ENCODE measurements around the gene PROSER2. TPM values are rescaled to one million over a fixed set of nuclear protein-coding genes. Genes with fewer than 3 reads are reported as not detected.

Gene PROSER2
- total and polyA plus RNA-seq, 2 donors (not counting 3 experiments of a cell fraction or from before 2014, with no cell fraction given) = 5.9 to 22.6 TPM

- intact Hi-C loops (cut with micrococcal nuclease) (no loop called here), dilution Hi-C loops (cut with MboI; ENCODE audit: extremely low pct_ligation_motif_present, low sequenced_read_pairs) (no loop called here)
- DNase-seq (ENCODE audit: low read depth, low spot score) (no peak), FAIRE-seq (no peak)
- Histone ChIP-seq H3K9me1 (replicated peaks; ENCODE audit: control insufficient read depth, extremely low read depth, insufficient read depth, low read length) (no peaks in the 10 kb centered on the region), H3K9me3 (replicated peaks; ENCODE audit: control insufficient read depth, insufficient read depth, low read length) (no peaks in the 10 kb centered on the region), H4K20me1 (replicated peaks; ENCODE audit: control insufficient read depth, extremely low read depth, insufficient read depth, low read length) (no peaks in the 10 kb centered on the region), H3K79me2 (ENCODE audit: control insufficient read depth, insufficient read depth, low read length) (no peaks in the 10 kb centered on the region), H3K27ac (ENCODE audit: insufficient read depth, low read depth, low read length) (no peak overlapping the region), H3K9ac (replicated peaks; ENCODE audit: extremely low read depth, insufficient read depth, low read length) (no peak overlapping the region), H3K4me2 (ENCODE audit: insufficient read depth, low read length) (no peak overlapping the region), H3K4me3 (replicated peaks in 1 of 3; ENCODE audit: insufficient read depth in 1 of 3, low read depth in 1 of 3, low read length in 3 of 3) (no peak overlapping the region), H3K27me3 (ENCODE audit: control insufficient read depth in 2 of 2, insufficient read depth in 2 of 2, low read length in 2 of 2) (peaks cover 2% of the 10 kb centered on the region in 2 experiments), H3K36me3 (ENCODE audit: control insufficient read depth in 2 of 2, extremely low read depth in 1 of 2, insufficient read depth in 2 of 2, low read length in 2 of 2) (no peaks in the 10 kb centered on the region), H3K4me1 (ENCODE audit: control insufficient read depth, extremely low read depth, insufficient read depth, low read length) (no peaks in the 10 kb centered on the region), H2AFZ (ENCODE audit: low read depth, low read length) (no peak overlapping the region)
- ChIA-PET CTCF (no interaction called here), POLR2A (no interaction called here)
- no TSS peak for BruUV-seq (replicated peaks)
- TF ChIP-seq POLR2A (IDR thresholded peaks at IDR 0.05; ENCODE audit: low read depth, low read length) (no peak), MYC (IDR thresholded peaks at IDR 0.05; ENCODE audit: low read depth, low read length) (no peak), EZH2 (IDR thresholded peaks at IDR 0.05; ENCODE audit: borderline replicate concordance, low read depth, low read length, severe bottlenecking) (no peak), FOS (IDR thresholded peaks at IDR 0.05; ENCODE audit: borderline replicate concordance, insufficient read depth, low read length) (no peak), JUN (IDR thresholded peaks at IDR 0.05; ENCODE audit: borderline replicate concordance, insufficient read depth, insufficient read length, low read depth) (no peak), MAX (IDR thresholded peaks at IDR 0.05; ENCODE audit: insufficient read depth, insufficient read length) (no peak), POLR2AphosphoS5 (IDR thresholded peaks at IDR 0.05; ENCODE audit: insufficient read depth, low read depth, low read length) (no peak), GATA2 (IDR thresholded peaks at IDR 0.05; ENCODE audit: insufficient read depth, insufficient read length, low read depth, low read length) (no peak)
- TF ChIP-seq, protein P1, sequence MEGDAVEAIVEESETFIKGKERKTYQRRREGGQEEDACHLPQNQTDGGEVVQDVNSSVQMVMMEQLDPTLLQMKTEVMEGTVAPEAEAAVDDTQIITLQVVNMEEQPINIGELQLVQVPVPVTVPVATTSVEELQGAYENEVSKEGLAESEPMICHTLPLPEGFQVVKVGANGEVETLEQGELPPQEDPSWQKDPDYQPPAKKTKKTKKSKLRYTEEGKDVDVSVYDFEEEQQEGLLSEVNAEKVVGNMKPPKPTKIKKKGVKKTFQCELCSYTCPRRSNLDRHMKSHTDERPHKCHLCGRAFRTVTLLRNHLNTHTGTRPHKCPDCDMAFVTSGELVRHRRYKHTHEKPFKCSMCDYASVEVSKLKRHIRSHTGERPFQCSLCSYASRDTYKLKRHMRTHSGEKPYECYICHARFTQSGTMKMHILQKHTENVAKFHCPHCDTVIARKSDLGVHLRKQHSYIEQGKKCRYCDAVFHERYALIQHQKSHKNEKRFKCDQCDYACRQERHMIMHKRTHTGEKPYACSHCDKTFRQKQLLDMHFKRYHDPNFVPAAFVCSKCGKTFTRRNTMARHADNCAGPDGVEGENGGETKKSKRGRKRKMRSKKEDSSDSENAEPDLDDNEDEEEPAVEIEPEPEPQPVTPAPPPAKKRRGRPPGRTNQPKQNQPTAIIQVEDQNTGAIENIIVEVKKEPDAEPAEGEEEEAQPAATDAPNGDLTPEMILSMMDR (IDR thresholded peaks at IDR 0.05; ENCODE audit: extremely low read depth in 1 of 2, insufficient read depth in 1 of 2, low read depth in 1 of 2, low read length in 2 of 2) = no peak
Measured at GRCh38 chr10:11776080-11776479, 47.1 kb upstream of the PROSER2 start.
